ENCODE results near the gene MRTFA. TPM values are rescaled to one million over a fixed set of nuclear protein-coding genes. Genes with fewer than 3 reads are reported as not detected.

Gene MRTFA
- total RNA-seq, 2 experiments from 2014 or later, result 55.3 to 58.9 TPM

- Mint-ChIP-seq H3K9me3 (no peaks in the 10 kb centered on the region), H3K36me3 (ENCODE audit: low read depth) (no peaks in the 10 kb centered on the region), H3K4me3 (peak overlapping the region; percentile 91), H3K4me1 (ENCODE audit: low read depth) (peaks cover 22% of the 10 kb centered on the region), H3K27me3 (no peaks in the 10 kb centered on the region), H3K27ac (peak overlapping the region; percentile 92)
- H3K9me3 ChIP-seq (ENCODE audit: control insufficient read depth in 1 of 2, insufficient read depth in 1 of 2, low read length in 2 of 2), result no peaks in the 10 kb centered on the region
- H3K27ac ChIP-seq (ENCODE audit: low read depth in 1 of 2, low read length in 2 of 2), result no peak overlapping the region
- ATAC-seq (ENCODE audit: poor library complexity) (no peak), DNase-seq (no peak)
- intact Hi-C loops (cut with DNase I, micrococcal nuclease), result no loop called here
- H3K27me3 ChIP-seq (ENCODE audit: control insufficient read depth in 1 of 2, insufficient read depth in 2 of 2, low read length in 2 of 2), result no peaks in the 10 kb centered on the region
- no peaks in the 10 kb centered on the region for H3K36me3 ChIP-seq (ENCODE audit: insufficient read depth, low read length)
- POLR2A ChIA-PET, result interaction anchor here (0.6 to 2.3 kb wide), 4 partner anchors 15 to 220 kb away, joined by 3 to 16 read pairs (median 4); partner anchors contain the start of gene MRTFA
- peaks cover 24% of the 10 kb centered on the region for H3K4me1 ChIP-seq (ENCODE audit: insufficient read depth, low read length)
- H3K4me3 ChIP-seq (ENCODE audit: low read length), result no peak overlapping the region
- CTCF ChIA-PET, result interaction anchor here (1.4 to 1.8 kb wide), 2 partner anchors 32 to 126 kb away, joined by 5 to 6 read pairs; no protein-coding TSS in a partner anchor
- TF ChIP-seq, protein P1, sequence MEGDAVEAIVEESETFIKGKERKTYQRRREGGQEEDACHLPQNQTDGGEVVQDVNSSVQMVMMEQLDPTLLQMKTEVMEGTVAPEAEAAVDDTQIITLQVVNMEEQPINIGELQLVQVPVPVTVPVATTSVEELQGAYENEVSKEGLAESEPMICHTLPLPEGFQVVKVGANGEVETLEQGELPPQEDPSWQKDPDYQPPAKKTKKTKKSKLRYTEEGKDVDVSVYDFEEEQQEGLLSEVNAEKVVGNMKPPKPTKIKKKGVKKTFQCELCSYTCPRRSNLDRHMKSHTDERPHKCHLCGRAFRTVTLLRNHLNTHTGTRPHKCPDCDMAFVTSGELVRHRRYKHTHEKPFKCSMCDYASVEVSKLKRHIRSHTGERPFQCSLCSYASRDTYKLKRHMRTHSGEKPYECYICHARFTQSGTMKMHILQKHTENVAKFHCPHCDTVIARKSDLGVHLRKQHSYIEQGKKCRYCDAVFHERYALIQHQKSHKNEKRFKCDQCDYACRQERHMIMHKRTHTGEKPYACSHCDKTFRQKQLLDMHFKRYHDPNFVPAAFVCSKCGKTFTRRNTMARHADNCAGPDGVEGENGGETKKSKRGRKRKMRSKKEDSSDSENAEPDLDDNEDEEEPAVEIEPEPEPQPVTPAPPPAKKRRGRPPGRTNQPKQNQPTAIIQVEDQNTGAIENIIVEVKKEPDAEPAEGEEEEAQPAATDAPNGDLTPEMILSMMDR (IDR thresholded peaks at IDR 0.05), result no peak
These were observed 14.5 kb upstream of the MRTFA start for GRCh38 chr22:40651057-40651456.

DNA sequence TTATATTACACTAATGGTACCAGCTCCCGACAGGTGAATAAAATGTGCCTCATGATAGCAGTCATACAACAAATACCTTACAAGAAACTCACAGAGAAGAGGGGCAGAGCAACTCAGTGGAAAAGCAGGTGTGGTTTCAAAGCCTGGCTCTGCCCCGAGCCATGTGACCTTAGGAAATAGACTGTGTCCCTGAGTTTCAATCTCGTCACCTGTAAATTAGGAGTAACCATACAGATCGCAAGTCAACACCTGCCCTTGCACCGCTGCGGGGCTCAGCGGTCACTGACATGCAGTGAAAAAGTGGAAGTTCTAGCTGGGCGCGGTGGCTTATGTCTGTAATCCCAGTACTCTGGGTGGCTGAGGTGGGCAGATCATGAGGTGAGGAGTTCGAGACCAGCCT, 11.9 kb upstream of the MRTFA start:
- H3K9me3 ChIP-seq (ENCODE audit: control insufficient read depth in 1 of 2, insufficient read depth in 1 of 2, low read length in 2 of 2), result no peaks in the 10 kb centered on the region
- POLR2A ChIA-PET, result interaction anchor here (1.4 to 1.7 kb wide), 2 partner anchors 12 to 115 kb away, joined by 5 read pairs; partner anchors contain the start of gene MRTFA
- DNase-seq, result no peak
- no peak overlapping the region for H3K4me3 Mint-ChIP-seq
- no peaks in the 10 kb centered on the region for H3K36me3 Mint-ChIP-seq (ENCODE audit: low read depth)
- no peaks in the 10 kb centered on the region for H3K9me3 Mint-ChIP-seq
- TF ChIP-seq, protein P1 (IDR thresholded peaks at IDR 0.05), result no peak
- no peak overlapping the region for H3K27ac ChIP-seq (ENCODE audit: low read depth in 1 of 2, low read length in 2 of 2)
- H3K36me3 ChIP-seq (ENCODE audit: insufficient read depth, low read length), result no peaks in the 10 kb centered on the region
- no peak overlapping the region for H3K27ac Mint-ChIP-seq
- H3K27me3 Mint-ChIP-seq, result no peaks in the 10 kb centered on the region
- no peak overlapping the region for H3K4me3 ChIP-seq (ENCODE audit: low read length)
- no peak for ATAC-seq (ENCODE audit: poor library complexity)
- intact Hi-C loops (cut with DNase I, micrococcal nuclease), result no loop called here
- H3K4me1 Mint-ChIP-seq (ENCODE audit: low read depth), result peaks cover 26% of the 10 kb centered on the region
- H3K4me1 ChIP-seq (ENCODE audit: insufficient read depth, low read length), result peaks cover 25% of the 10 kb centered on the region
- H3K27me3 ChIP-seq (ENCODE audit: control insufficient read depth in 1 of 2, insufficient read depth in 2 of 2, low read length in 2 of 2), result no peaks in the 10 kb centered on the region
- CTCF ChIA-PET, result interaction anchor here (2.8 to 3.8 kb wide), 2 partner anchors 115 to 211 kb away, joined by 20 to 38 read pairs; no protein-coding TSS in a partner anchor

DNA sequence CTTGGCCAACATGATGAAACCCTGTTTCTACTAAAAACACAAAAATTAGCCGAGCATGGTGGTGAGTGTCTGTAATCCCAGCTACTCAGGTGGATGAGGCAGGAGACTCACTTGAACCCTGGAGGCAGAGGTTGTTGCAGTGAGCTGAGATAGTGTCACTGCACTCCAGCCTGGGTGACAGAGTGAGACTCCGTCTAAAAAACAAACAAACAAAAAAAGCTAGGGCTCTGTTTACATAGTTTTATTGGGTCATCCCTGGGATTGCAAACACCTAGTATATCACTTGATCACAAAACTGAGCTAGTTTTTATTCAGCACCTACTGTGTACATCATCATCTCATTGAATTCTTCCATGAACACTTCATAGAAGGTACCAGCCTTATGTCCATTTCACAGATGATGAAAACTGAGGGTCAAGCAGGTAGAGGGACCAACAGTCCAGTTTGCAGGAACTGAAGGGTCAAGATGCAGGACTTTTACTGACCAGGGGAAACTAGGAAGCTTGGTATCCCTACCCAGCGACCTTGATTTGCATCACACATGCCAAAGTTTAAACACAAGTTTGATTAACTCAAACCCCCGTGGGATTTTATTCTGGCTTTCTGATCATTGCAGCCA, 9.2 kb upstream of the MRTFA start:
- no peaks in the 10 kb centered on the region for H3K27me3 Mint-ChIP-seq
- no peak overlapping the region for H3K27ac ChIP-seq (ENCODE audit: low read depth in 1 of 2, low read length in 2 of 2)
- no peaks in the 10 kb centered on the region for H3K9me3 ChIP-seq (ENCODE audit: control insufficient read depth in 1 of 2, insufficient read depth in 1 of 2, low read length in 2 of 2)
- ChIA-PET POLR2A (interaction anchor here (0.7 to 2.0 kb wide), 6 partner anchors 9 to 209 kb away, joined by 3 to 10 read pairs (median 6); partner anchors contain the start of gene MRTFA), CTCF (interaction anchor here (0.7 to 3.8 kb wide), 14 partner anchors 8 to 209 kb away, joined by 3 to 38 read pairs (median 4); partner anchors contain the start of gene MRTFA)
- no peak overlapping the region for H3K4me3 Mint-ChIP-seq
- ATAC-seq (ENCODE audit: poor library complexity), result no peak
- H3K36me3 ChIP-seq (ENCODE audit: insufficient read depth, low read length), result no peaks in the 10 kb centered on the region
- no peaks in the 10 kb centered on the region for H3K27me3 ChIP-seq (ENCODE audit: control insufficient read depth in 1 of 2, insufficient read depth in 2 of 2, low read length in 2 of 2)
- H3K4me1 ChIP-seq (ENCODE audit: insufficient read depth, low read length), result peaks cover 15% of the 10 kb centered on the region
- no peak for DNase-seq
- no peak overlapping the region for H3K27ac Mint-ChIP-seq
- no peaks in the 10 kb centered on the region for H3K9me3 Mint-ChIP-seq
- no peak overlapping the region for H3K4me3 ChIP-seq (ENCODE audit: low read length)
- H3K36me3 Mint-ChIP-seq (ENCODE audit: low read depth), result no peaks in the 10 kb centered on the region
- peaks cover 16% of the 10 kb centered on the region for H3K4me1 Mint-ChIP-seq (ENCODE audit: low read depth)
- intact Hi-C loops (cut with DNase I, micrococcal nuclease), result loop anchor here (1.0 to 2.0 kb wide), 3 partner anchors 113 to 208 kb away; no protein-coding TSS in a partner anchor
- TF ChIP-seq, protein P1 (IDR thresholded peaks at IDR 0.05), result no peak

Measured in CD4-positive, alpha-beta T cell (primary cell).